A549 treated with AZD9567 at 1 μM for 4 hours (cell line): Measurements from ENCODE around the gene PDCL2. TPM values are rescaled to one million over a fixed set of nuclear protein-coding genes. Genes with fewer than 3 reads are reported as not detected.

Source experiments
- total RNA-seq: library from RNA; stranded (reverse); fragments of 200-300 nt; extraction: Qiagen RNA extraction; gene quantifications from 5 replicates; pipeline ENCODE4 v1.2.3, GENCODE V29; 2022; ENCODE audit not compliant: insufficient read depth

The PDCL2 gene
- not detected in 5 replicates for total RNA-seq

GRCh38 chr4:55592014-55592413, at the start of gene PDCL2:
Gene PDCL2, minus strand, starts transcription at chr4:55592245. Its CDS starts 136 bp downstream, at chr4:55592109.

GRCh38 chr4:55635741-55636655, 44.0 kb upstream of the PDCL2 start, which contains the start of gene NMU:
Gene NMU, minus strand, starts transcription at chr4:55636298. Its CDS starts 106 bp downstream, at chr4:55636192.

GRCh38 chr4:55546756-55547465, 45.1 kb downstream of the PDCL2 start, which contains the start of gene CLOCK:
Gene CLOCK, minus strand, starts transcription at chr4:55546909. Its CDS starts 64,124 bp downstream, at chr4:55482785.

Other genes starting within 250 kb of the PDCL2 start
- gene SRD5A3, start 246.0 kb downstream of the PDCL2 start, total RNA-seq, result 9.8 to 13.0 TPM (median 10.9 TPM) in 5 replicates
- 45.3 to 61.7 TPM (median 58.9 TPM) in 5 replicates for gene TMEM165, start 196.3 kb downstream of the PDCL2 start, total RNA-seq
- 3.6 to 5.1 TPM (median 3.8 TPM) in 5 replicates for gene CLOCK, start 45.3 kb downstream of the PDCL2 start, total RNA-seq
- 0.52 to 0.84 TPM (median 0.79 TPM) in 4 of 5 replicates, not detected in the other for gene NMU, start 44.1 kb upstream of the PDCL2 start, total RNA-seq
- gene EXOC1L, start 227.5 kb upstream of the PDCL2 start, total RNA-seq, result not detected in 5 replicates